GM04503 (cell line): ENCODE data around the gene PCMT1.
A peak's percentile ranks its signal among the peaks of the same experiment; 100 is the strongest.
"Not testable (repeated sequence)": the region's sequence is repeated elsewhere in the genome, so short reads cannot be mapped to it uniquely, and the experiment has no call there.

ENCODE experiments used
- DNase-seq: peaks from one replicate; pipeline ENCODE4 v3.0.0-alpha.2; 2012; ENCODE audit warnings: low read depth

The PCMT1 gene

GRCh38 chr6:149820506-149820905 lies 71.0 kb downstream of the PCMT1 start:
- no peak for DNase-seq

- DNase-seq: no peak
Observed at GRCh38 chr6:149821492-149821891, 72.0 kb downstream of the PCMT1 start.

- no peak for DNase-seq
Observed at GRCh38 chr6:149823013-149823412, 73.5 kb downstream of the PCMT1 start.

GRCh38 chr6:149825292-149825691 lies 75.8 kb downstream of the PCMT1 start:
- no peak for DNase-seq

- peak; percentile 50 for DNase-seq
Observed at GRCh38 chr6:149830731-149831307, 81.3 kb downstream of the PCMT1 start.

- no peak for DNase-seq
Observed at GRCh38 chr6:149831308-149831820, 81.8 kb downstream of the PCMT1 start.

- no peak for DNase-seq
Observed at GRCh38 chr6:149833651-149834050, 84.1 kb downstream of the PCMT1 start.

GRCh38 chr6:149834513-149835481 lies 85.3 kb downstream of the PCMT1 start:
- peak; percentile 24 for DNase-seq

- peak; percentile 89 for DNase-seq
Observed at GRCh38 chr6:149840345-149841075, 91.0 kb downstream of the PCMT1 start.

GRCh38 chr6:149842331-149842730 lies 92.8 kb downstream of the PCMT1 start:
- no peak for DNase-seq

GRCh38 chr6:149843051-149843633 lies 93.6 kb downstream of the PCMT1 start:
- no peak for DNase-seq

GRCh38 chr6:149844036-149844435 lies 94.5 kb downstream of the PCMT1 start:
- DNase-seq: not testable (repeated sequence)

- DNase-seq: no peak
Observed at GRCh38 chr6:149844480-149844879, 94.9 kb downstream of the PCMT1 start.

- no peak for DNase-seq
Observed at GRCh38 chr6:149845549-149845948, 96.0 kb downstream of the PCMT1 start.

GRCh38 chr6:149846321-149846720 lies 96.8 kb downstream of the PCMT1 start:
- DNase-seq: no peak

GRCh38 chr6:149847939-149848267 lies 98.4 kb downstream of the PCMT1 start:
- no peak for DNase-seq

- not testable (repeated sequence) for DNase-seq
Observed at GRCh38 chr6:149848343-149848742, 98.8 kb downstream of the PCMT1 start.

- peak; percentile 31 for DNase-seq
Observed at GRCh38 chr6:149851461-149852110, 102.0 kb downstream of the PCMT1 start.

- no peak for DNase-seq
Observed at GRCh38 chr6:149852180-149852579, 102.6 kb downstream of the PCMT1 start.

- DNase-seq: no peak
Observed at GRCh38 chr6:149852881-149853280, 103.3 kb downstream of the PCMT1 start.

- not testable (repeated sequence) for DNase-seq
Observed at GRCh38 chr6:149854017-149854416, 104.5 kb downstream of the PCMT1 start.

GRCh38 chr6:149854532-149854931 lies 105.0 kb downstream of the PCMT1 start:
- no peak for DNase-seq
